ENCODE data around the gene ATP2B3. TPM values are rescaled to one million over a fixed set of nuclear protein-coding genes. Genes with fewer than 3 reads are reported as not detected.

The ATP2B3 gene
- total RNA-seq, 4 donors from 2014 or later, result not detected

GRCh38 chrX:153490217-153490930 lies 27.1 kb upstream of the ATP2B3 start:
- no peak for TF ChIP-seq CTCF (IDR thresholded peaks at IDR 0.05; ENCODE audit: low read depth)

GRCh38 chrX:153491351-153491914 lies 26.0 kb upstream of the ATP2B3 start:
- no peak for TF ChIP-seq CTCF (IDR thresholded peaks at IDR 0.05; ENCODE audit: low read depth)

- no peak for TF ChIP-seq CTCF (IDR thresholded peaks at IDR 0.05; ENCODE audit: low read depth)
These were observed 25.5 kb upstream of the ATP2B3 start for GRCh38 chrX:153491918-153492317.

GRCh38 chrX:153492543-153492942 lies 24.9 kb upstream of the ATP2B3 start:
- no peak for TF ChIP-seq CTCF (IDR thresholded peaks at IDR 0.05; ENCODE audit: low read depth)

- no peak for TF ChIP-seq CTCF (IDR thresholded peaks at IDR 0.05; ENCODE audit: low read depth)
These were observed 24.4 kb upstream of the ATP2B3 start for GRCh38 chrX:153493085-153493484.

GRCh38 chrX:153494061-153494460 lies 23.4 kb upstream of the ATP2B3 start:
- TF ChIP-seq CTCF (IDR thresholded peaks at IDR 0.05; ENCODE audit: low read depth), result no peak

GRCh38 chrX:153494541-153495361 lies 22.7 kb upstream of the ATP2B3 start, which contains the start of gene BGN:
Gene BGN (plus strand): TSS chrX:153494980. CDS start chrX:153504632, 9,652 bp downstream.
- TF ChIP-seq CTCF (IDR thresholded peaks at IDR 0.05; ENCODE audit: low read depth), result no peak
